Panc1 (cell line): ENCODE measurements around the gene ARF1. TPM values are rescaled to one million over a fixed set of nuclear protein-coding genes. Genes with fewer than 3 reads are reported as not detected.

Experiments used
- ATAC-seq: fragments of 200-7000 bp; cut with Tn5 transposase; 2 replicates; pipeline ENCODE4 v1.9.1; 2020; ENCODE audit warnings: mild to moderate bottlenecking, moderate library complexity
- BruUV-seq: library from RNA; stranded (reverse); fragments of 400-500 nt; replicated peaks from 2 replicates; lab custom pipeline; 2021; lab: Mats Ljungman, UMichigan
- CTCF ChIA-PET: fragments of 300-600 bp; sonication (Branson Sonifier 250); formaldehyde crosslinking; loops from one replicate; lab custom pipeline; 2022; ENCODE audit warnings: antibody characterized with exemption; lab: Charles Lee
- POLR2A ChIA-PET: fragments of 300-600 bp; sonication (Branson Sonifier 250); formaldehyde crosslinking; loops from one replicate; lab custom pipeline; 2022; ENCODE audit warnings: antibody characterized with exemption; lab: Charles Lee
- DNase-seq: peaks from one replicate; pipeline ENCODE4 v3.0.0-alpha.2; 2010; ENCODE audit warnings: low read depth, low spot score
- H3K27ac ChIP-seq: 2 replicates; pipeline ENCODE4 v1.5.1; 2011; ENCODE audit warnings: mild to moderate bottlenecking, low read length, inconsistent platforms
- H3K27me3 ChIP-seq: fragments of 200-500 bp; sonication (Bioruptor generic); 2 replicates; pipeline ENCODE4 v1.6.0; 2014; ENCODE audit warnings: low read length, inconsistent platforms; ENCODE audit not compliant: control insufficient read depth, insufficient read depth
- H3K36me3 ChIP-seq: fragments of 200-500 bp; sonication (Bioruptor generic); 2 replicates; pipeline ENCODE4 v1.5.1; 2014; ENCODE audit warnings: inconsistent platforms, mild to moderate bottlenecking, low read length, moderate library complexity; ENCODE audit not compliant: control insufficient read depth, insufficient read depth
- H3K4me1 ChIP-seq: 2 replicates; pipeline ENCODE4 v1.5.1; 2011; ENCODE audit warnings: inconsistent platforms, mild to moderate bottlenecking, low read length, moderate library complexity; ENCODE audit not compliant: control insufficient read depth, insufficient read depth
- H3K4me3 ChIP-seq, 2 experiments: 2 replicates each; pipeline ENCODE4 v1.5.1; 2011 to 2012; ENCODE audit warnings: low read depth in 2 of 2, low read length in 2 of 2, mild to moderate bottlenecking in 2 of 2, inconsistent platforms in 1 of 2, moderate library complexity in 1 of 2
- H3K9me3 ChIP-seq: fragments of 200-500 bp; sonication (Bioruptor generic); 2 replicates; pipeline ENCODE4 v1.5.1; 2014; ENCODE audit warnings: low read depth, mild to moderate bottlenecking, inconsistent platforms, low read length, moderate library complexity; ENCODE audit not compliant: control insufficient read depth, insufficient read depth
- CTCF ChIP-seq: fragments of 450-650 bp; IDR thresholded peaks from 2 replicates; pipeline ENCODE4 v1.5.1; 2017; ENCODE audit warnings: mild to moderate bottlenecking
- POLR2AphosphoS5 ChIP-seq: IDR thresholded peaks from 2 replicates; pipeline ENCODE4 v1.6.1; 2012; ENCODE audit warnings: mild to moderate bottlenecking, low read depth, low read length, moderate library complexity
- REST ChIP-seq, 2 experiments: IDR thresholded peaks; 2 replicates each; pipeline ENCODE4 v1.6.1; 2011 to 2012; ENCODE audit warnings: low read depth in 2 of 2, control low read depth in 1 of 2, low read length in 1 of 2, mild to moderate bottlenecking in 1 of 2, moderate library complexity in 1 of 2; ENCODE audit not compliant: insufficient read depth in 1 of 2
- SIN3A ChIP-seq: IDR thresholded peaks from 2 replicates; pipeline ENCODE4 v1.6.1; 2012; ENCODE audit warnings: low read depth, mild to moderate bottlenecking, low read length, moderate library complexity, borderline replicate concordance; ENCODE audit not compliant: insufficient read depth
- TCF7L2 ChIP-seq: IDR thresholded peaks from 2 replicates; pipeline ENCODE4 v1.6.1; 2011; ENCODE audit warnings: mild to moderate bottlenecking, low read depth, low read length, inconsistent platforms
- in situ Hi-C: cut with HindIII; loops from 2 replicates; pipeline ENCODE4 v1.10.0; 2016; ENCODE audit warnings: low sequenced_read_pairs, low pct_unique_long_range_greater_than_20kb
- intact Hi-C: fragments of 100-400 bp; cut with micrococcal nuclease; formaldehyde crosslinking; loops from one replicate; pipeline ENCODE4 v1.10.0; 2022; ENCODE audit not compliant: unreplicated experiment
- total RNA-seq: library from RNA; stranded (reverse); gene quantifications from one replicate; pipeline ENCODE4 v1.2.1, GENCODE V29; 2021; ENCODE audit not compliant: unreplicated experiment

The ARF1 gene
- total RNA-seq, 1 experiment from 2014 or later, result 321 TPM

- H3K36me3 ChIP-seq, result peaks cover 8% of the 10 kb centered on the region
- TF ChIP-seq REST (IDR thresholded peaks at IDR 0.05; ENCODE audit: insufficient read depth in 1 of 2, low read depth in 2 of 2, low read length in 1 of 2) (no peak), POLR2AphosphoS5 (no peak), CTCF (no peak), TCF7L2 (no peak), SIN3A (no peak)
- in situ Hi-C loops, result no loop called here
- H3K4me1 ChIP-seq, result peaks cover 22% of the 10 kb centered on the region
- no peak overlapping the region for H3K27ac ChIP-seq
- no peak for ATAC-seq
- CTCF ChIA-PET, result interaction anchor here (0.6 kb wide), 1 partner anchor 100 kb away, joined by 5 read pairs; no protein-coding TSS in a partner anchor
- no TSS peak for BruUV-seq
- H3K27me3 ChIP-seq, result no peaks in the 10 kb centered on the region
- intact Hi-C loops, result no loop called here
- POLR2A ChIA-PET, result no interaction called here
- H3K4me3 ChIP-seq, result no peak overlapping the region
- no peak for DNase-seq
- H3K9me3 ChIP-seq, result no peaks in the 10 kb centered on the region; the same call in 1 of the 2 replicates
These were observed 16.8 kb downstream of the ARF1 start for GRCh38 chr1:228099331-228099732.

GRCh38 chr1:228100822-228101613 lies 18.5 kb downstream of the ARF1 start:
- in situ Hi-C loops, result no loop called here
- ATAC-seq (no peak), DNase-seq (no peak)
- Histone ChIP-seq H3K4me3 (peak overlapping the region in 1 of 2 experiments; percentile 71; a peak in 3 of 4 replicates), H3K9me3 (no peaks in the 10 kb centered on the region), H3K27ac (0 out of 2 replicates have a peak overlapping the region, but pooled peaks have one; percentile 17), H3K4me1 (peaks cover 27% of the 10 kb centered on the region), H3K27me3 (no peaks in the 10 kb centered on the region), H3K36me3 (peaks cover 8% of the 10 kb centered on the region)
- BruUV-seq, result TSS peak; percentile 98
- POLR2A ChIA-PET, result no interaction called here
- intact Hi-C loops, result no loop called here
- CTCF ChIA-PET, result no interaction called here
- TF ChIP-seq CTCF, result no peak
- no peak for TF ChIP-seq REST (IDR thresholded peaks at IDR 0.05; ENCODE audit: insufficient read depth in 1 of 2, low read depth in 2 of 2, low read length in 1 of 2)
